ENCODE data around the gene PUS1.
"Not testable (repeated sequence)": the region's sequence is repeated elsewhere in the genome, so short reads cannot be mapped to it uniquely, and the experiment has no call there.

PUS1 gene

GRCh38 chr12:131950182-131950913, 21.3 kb downstream of the PUS1 start:
- ATAC-seq (ENCODE audit: low read depth) (no peak; the same call in 2 of the 3 replicates), DNase-seq (ENCODE audit: low spot score) (no peak)
- H3K4me3 ChIP-seq (ENCODE audit: severe bottlenecking), result peak overlapping the region; percentile 81
- no peaks in the 10 kb centered on the region for H3K27me3 ChIP-seq (ENCODE audit: insufficient read depth, poor library complexity, severe bottlenecking)
- H3K9me3 ChIP-seq (ENCODE audit: severe bottlenecking), result no peaks in the 10 kb centered on the region
- peak overlapping the region; percentile 46 for H3K27ac ChIP-seq (ENCODE audit: poor library complexity, severe bottlenecking)
- peaks cover 4% of the 10 kb centered on the region for H3K4me1 ChIP-seq (ENCODE audit: insufficient read depth, poor library complexity, severe bottlenecking)
- TF ChIP-seq, protein P1, sequence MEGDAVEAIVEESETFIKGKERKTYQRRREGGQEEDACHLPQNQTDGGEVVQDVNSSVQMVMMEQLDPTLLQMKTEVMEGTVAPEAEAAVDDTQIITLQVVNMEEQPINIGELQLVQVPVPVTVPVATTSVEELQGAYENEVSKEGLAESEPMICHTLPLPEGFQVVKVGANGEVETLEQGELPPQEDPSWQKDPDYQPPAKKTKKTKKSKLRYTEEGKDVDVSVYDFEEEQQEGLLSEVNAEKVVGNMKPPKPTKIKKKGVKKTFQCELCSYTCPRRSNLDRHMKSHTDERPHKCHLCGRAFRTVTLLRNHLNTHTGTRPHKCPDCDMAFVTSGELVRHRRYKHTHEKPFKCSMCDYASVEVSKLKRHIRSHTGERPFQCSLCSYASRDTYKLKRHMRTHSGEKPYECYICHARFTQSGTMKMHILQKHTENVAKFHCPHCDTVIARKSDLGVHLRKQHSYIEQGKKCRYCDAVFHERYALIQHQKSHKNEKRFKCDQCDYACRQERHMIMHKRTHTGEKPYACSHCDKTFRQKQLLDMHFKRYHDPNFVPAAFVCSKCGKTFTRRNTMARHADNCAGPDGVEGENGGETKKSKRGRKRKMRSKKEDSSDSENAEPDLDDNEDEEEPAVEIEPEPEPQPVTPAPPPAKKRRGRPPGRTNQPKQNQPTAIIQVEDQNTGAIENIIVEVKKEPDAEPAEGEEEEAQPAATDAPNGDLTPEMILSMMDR (IDR thresholded peaks at IDR 0.05; ENCODE audit: poor library complexity, severe bottlenecking), result no peak
- H3K36me3 ChIP-seq (ENCODE audit: low read depth), result no peaks in the 10 kb centered on the region

DNA sequence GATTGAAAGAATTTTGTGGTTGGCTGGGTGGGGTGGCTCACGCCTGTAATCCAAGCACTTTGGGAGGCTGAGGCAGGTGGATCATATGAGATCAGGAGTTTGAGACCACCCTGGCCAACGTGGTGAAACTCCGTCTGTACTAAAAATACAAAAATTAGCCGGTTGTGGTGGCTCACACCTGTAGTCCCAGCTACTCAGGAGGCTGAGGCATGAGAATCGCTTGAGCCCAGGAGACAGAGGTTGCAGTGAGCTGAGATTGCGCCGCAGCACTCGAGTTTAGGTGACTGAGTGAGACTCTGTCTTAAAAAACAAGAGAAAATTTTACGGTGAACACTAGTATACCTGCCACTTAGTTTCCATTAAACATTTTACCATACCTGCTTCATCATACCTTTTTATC, 24.7 kb downstream of the PUS1 start:
- not testable (repeated sequence) for ATAC-seq (ENCODE audit: low read depth); H3K9me3 ChIP-seq (ENCODE audit: severe bottlenecking); DNase-seq (ENCODE audit: low spot score); H3K4me3 ChIP-seq (ENCODE audit: severe bottlenecking); H3K36me3 ChIP-seq (ENCODE audit: low read depth); H3K27me3 ChIP-seq (ENCODE audit: insufficient read depth, poor library complexity, severe bottlenecking); H3K27ac ChIP-seq (ENCODE audit: poor library complexity, severe bottlenecking)
- peaks cover 15% of the 10 kb centered on the region for H3K4me1 ChIP-seq (ENCODE audit: insufficient read depth, poor library complexity, severe bottlenecking)

DNA sequence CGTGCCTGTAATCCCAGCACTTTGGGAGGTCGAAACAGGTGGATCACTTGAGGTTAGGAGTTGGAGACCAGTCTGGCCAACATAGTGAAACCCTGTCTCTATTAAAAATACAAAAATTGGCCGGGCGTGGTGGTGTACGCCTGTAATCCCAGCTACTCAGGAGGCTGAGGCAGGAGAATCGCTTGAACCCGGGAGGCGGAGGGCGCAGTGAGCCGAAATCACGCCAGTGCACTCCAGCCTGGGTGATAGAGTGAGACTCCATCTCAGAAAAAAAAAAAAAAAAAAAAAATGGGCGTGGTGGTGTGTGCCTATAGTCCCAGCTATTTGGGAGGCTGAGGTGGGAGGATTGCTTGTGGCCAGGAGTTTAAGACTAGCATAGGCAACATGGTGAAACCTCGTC, 25.4 kb downstream of the PUS1 start:
- not testable (repeated sequence) for ATAC-seq (ENCODE audit: low read depth); H3K4me3 ChIP-seq (ENCODE audit: severe bottlenecking); H3K9me3 ChIP-seq (ENCODE audit: severe bottlenecking); DNase-seq (ENCODE audit: low spot score); H3K27ac ChIP-seq (ENCODE audit: poor library complexity, severe bottlenecking); H3K27me3 ChIP-seq (ENCODE audit: insufficient read depth, poor library complexity, severe bottlenecking); H3K36me3 ChIP-seq (ENCODE audit: low read depth)
- peaks cover 15% of the 10 kb centered on the region for H3K4me1 ChIP-seq (ENCODE audit: insufficient read depth, poor library complexity, severe bottlenecking)

DNA sequence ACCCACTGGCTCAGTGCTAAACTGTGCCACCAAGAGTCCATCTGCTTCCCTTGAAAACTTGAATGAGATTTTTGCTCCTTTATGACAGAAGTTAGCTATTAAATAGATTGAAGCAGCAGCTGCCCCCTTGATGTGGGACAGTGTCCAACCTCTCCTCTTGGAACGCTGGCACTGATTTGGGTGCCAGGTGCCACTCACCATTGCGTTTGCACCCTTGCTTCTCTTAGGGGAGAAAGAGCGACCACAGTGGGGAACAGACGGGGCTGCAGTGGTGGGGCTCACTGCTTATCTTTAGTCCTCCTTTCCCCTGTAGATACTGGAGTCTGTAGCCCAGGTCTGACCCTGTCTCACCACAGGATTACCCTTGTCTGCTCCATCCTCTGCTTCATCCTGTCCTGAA, 30.0 kb downstream of the PUS1 start:
- TF ChIP-seq, protein P1 (IDR thresholded peaks at IDR 0.05; ENCODE audit: poor library complexity, severe bottlenecking), result no peak
- Histone ChIP-seq H3K4me3 (ENCODE audit: severe bottlenecking) (no peak overlapping the region), H3K4me1 (ENCODE audit: insufficient read depth, poor library complexity, severe bottlenecking) (peaks cover 11% of the 10 kb centered on the region), H3K27ac (ENCODE audit: poor library complexity, severe bottlenecking) (no peak overlapping the region), H3K27me3 (ENCODE audit: insufficient read depth, poor library complexity, severe bottlenecking) (no peaks in the 10 kb centered on the region), H3K36me3 (ENCODE audit: low read depth) (peaks cover 18% of the 10 kb centered on the region), H3K9me3 (ENCODE audit: severe bottlenecking) (no peaks in the 10 kb centered on the region)
- ATAC-seq (ENCODE audit: low read depth) (no peak), DNase-seq (ENCODE audit: low spot score) (no peak)

GRCh38 chr12:131959641-131960589, 30.8 kb downstream of the PUS1 start:
- ATAC-seq (ENCODE audit: low read depth) (0 out of 3 replicates have a peak, but pooled peaks have one; percentile 15), DNase-seq (ENCODE audit: low spot score) (no peak)
- TF ChIP-seq, protein P1 (IDR thresholded peaks at IDR 0.05; ENCODE audit: poor library complexity, severe bottlenecking), result no peak
- peaks cover 18% of the 10 kb centered on the region for H3K36me3 ChIP-seq (ENCODE audit: low read depth)
- H3K4me1 ChIP-seq (ENCODE audit: insufficient read depth, poor library complexity, severe bottlenecking), result peaks cover 11% of the 10 kb centered on the region
- H3K4me3 ChIP-seq (ENCODE audit: severe bottlenecking), result no peak overlapping the region
- no peaks in the 10 kb centered on the region for H3K27me3 ChIP-seq (ENCODE audit: insufficient read depth, poor library complexity, severe bottlenecking)
- H3K9me3 ChIP-seq (ENCODE audit: severe bottlenecking), result no peaks in the 10 kb centered on the region
- H3K27ac ChIP-seq (ENCODE audit: poor library complexity, severe bottlenecking), result no peak overlapping the region

GRCh38 chr12:131960590-131961325, 31.7 kb downstream of the PUS1 start:
- H3K27ac ChIP-seq (ENCODE audit: poor library complexity, severe bottlenecking); H3K27me3 ChIP-seq (ENCODE audit: insufficient read depth, poor library complexity, severe bottlenecking); H3K4me3 ChIP-seq (ENCODE audit: severe bottlenecking); ATAC-seq (ENCODE audit: low read depth); DNase-seq (ENCODE audit: low spot score); H3K4me1 ChIP-seq (ENCODE audit: insufficient read depth, poor library complexity, severe bottlenecking); H3K9me3 ChIP-seq (ENCODE audit: severe bottlenecking): not testable (repeated sequence)
- H3K36me3 ChIP-seq (ENCODE audit: low read depth), result peaks cover 18% of the 10 kb centered on the region

DNA sequence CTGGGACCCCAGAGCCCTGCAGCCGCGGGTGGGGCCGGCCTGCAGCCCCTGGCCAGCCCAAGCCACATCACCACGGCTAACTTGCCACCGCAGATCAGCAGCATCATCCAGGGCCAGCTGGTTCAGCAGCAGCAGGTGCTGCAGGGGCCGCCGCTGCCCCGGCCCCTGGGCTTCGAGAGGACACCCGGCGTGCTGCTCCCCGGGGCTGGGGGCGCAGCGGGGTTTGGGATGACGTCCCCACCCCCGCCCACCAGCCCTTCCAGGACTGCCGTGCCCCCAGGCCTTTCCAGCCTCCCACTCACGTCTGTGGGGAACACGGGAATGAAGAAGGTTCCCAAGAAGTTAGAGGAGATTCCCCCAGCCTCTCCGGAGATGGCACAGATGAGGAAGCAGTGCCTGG, 32.3 kb downstream of the PUS1 start:
- not testable (repeated sequence) for H3K27me3 ChIP-seq (ENCODE audit: insufficient read depth, poor library complexity, severe bottlenecking); DNase-seq (ENCODE audit: low spot score); H3K27ac ChIP-seq (ENCODE audit: poor library complexity, severe bottlenecking); H3K4me3 ChIP-seq (ENCODE audit: severe bottlenecking); ATAC-seq (ENCODE audit: low read depth); H3K4me1 ChIP-seq (ENCODE audit: insufficient read depth, poor library complexity, severe bottlenecking); H3K9me3 ChIP-seq (ENCODE audit: severe bottlenecking)
- H3K36me3 ChIP-seq (ENCODE audit: low read depth), result peaks cover 18% of the 10 kb centered on the region

All from RWPE2 (cell line).